ENCODE measurements around the gene ANKS1B. TPM values are rescaled to one million over a fixed set of nuclear protein-coding genes. Genes with fewer than 3 reads are reported as not detected.

Gene ANKS1B
- total RNA-seq, 1 donor from 2014 or later: 8.2 TPM

GRCh38 chr12:99704458-99704857, 280.3 kb downstream of the ANKS1B start:
- TF ChIP-seq CTCF (IDR thresholded peaks at IDR 0.05): no peak
- no peaks in the 10 kb centered on the region for H3K27me3 ChIP-seq

GRCh38 chr12:99704036-99704435, 280.7 kb downstream of the ANKS1B start:
- no peak overlapping the region for H3K4me3 ChIP-seq
- no peak for DNase-seq (ENCODE audit: low spot score in 2 of 2)
- TF ChIP-seq CTCF (IDR thresholded peaks at IDR 0.05): no peak

More at GRCh38 chr12:99704458-99704857, 280.3 kb downstream of the ANKS1B start:
- H3K4me1 ChIP-seq: no peaks in the 10 kb centered on the region
- intact Hi-C loops (cut with DNase I): no loop called here
- peaks cover 0 to 5% of the 10 kb centered on the region in 2 donors for H3K9me3 ChIP-seq
- no peak overlapping the region for H3K27ac ChIP-seq
- no peaks in the 10 kb centered on the region for H3K36me3 ChIP-seq
- DNase-seq (ENCODE audit: low spot score in 2 of 2): no peak
- no peak overlapping the region for H3K4me3 ChIP-seq

GRCh38 chr12:99700032-99700431, 284.7 kb downstream of the ANKS1B start:
- Histone ChIP-seq H3K4me3 (no peak overlapping the region), H3K9me3 (no peaks in the 10 kb centered on the region), H3K27ac (no peak overlapping the region), H3K36me3 (no peaks in the 10 kb centered on the region), H3K27me3 (no peaks in the 10 kb centered on the region), H3K4me1 (no peaks in the 10 kb centered on the region)
- intact Hi-C loops (cut with DNase I): no loop called here
- no peak for TF ChIP-seq CTCF (IDR thresholded peaks at IDR 0.05)
- DNase-seq (ENCODE audit: low spot score in 2 of 2): no peak

More at GRCh38 chr12:99704036-99704435, 280.7 kb downstream of the ANKS1B start:
- Histone ChIP-seq H3K27me3 (no peaks in the 10 kb centered on the region), H3K36me3 (no peaks in the 10 kb centered on the region), H3K27ac (no peak overlapping the region), H3K4me1 (no peaks in the 10 kb centered on the region), H3K9me3 (peaks cover 0 to under 1% of the 10 kb centered on the region in 2 donors)
- intact Hi-C loops (cut with DNase I): no loop called here

- intact Hi-C loops (cut with DNase I): no loop called here
- H3K9me3 ChIP-seq: no peaks in the 10 kb centered on the region
- DNase-seq (ENCODE audit: low spot score in 2 of 2): no peak
These were observed 289.7 kb downstream of the ANKS1B start for GRCh38 chr12:99695050-99695449.

GRCh38 chr12:99686142-99686541, 298.6 kb downstream of the ANKS1B start:
- Histone ChIP-seq H3K4me1 (no peaks in the 10 kb centered on the region), H3K4me3 (no peak overlapping the region), H3K27ac (no peak overlapping the region), H3K27me3 (no peaks in the 10 kb centered on the region), H3K36me3 (no peaks in the 10 kb centered on the region), H3K9me3 (peaks cover 0 to 10% of the 10 kb centered on the region in 2 donors)
- intact Hi-C loops (cut with DNase I): no loop called here
- TF ChIP-seq CTCF (IDR thresholded peaks at IDR 0.05): no peak
- DNase-seq (ENCODE audit: low spot score in 2 of 2): no peak

More at GRCh38 chr12:99695050-99695449, 289.7 kb downstream of the ANKS1B start:
- no peak for TF ChIP-seq CTCF (IDR thresholded peaks at IDR 0.05)
- Histone ChIP-seq H3K27ac (no peak overlapping the region), H3K4me3 (no peak overlapping the region), H3K4me1 (no peaks in the 10 kb centered on the region), H3K27me3 (no peaks in the 10 kb centered on the region), H3K36me3 (peaks cover 0 to 4% of the 10 kb centered on the region in 2 donors)

- Histone ChIP-seq H3K4me1 (peaks cover 0 to 4% of the 10 kb centered on the region in 2 donors), H3K27ac (no peak overlapping the region), H3K4me3 (no peak overlapping the region), H3K27me3 (no peaks in the 10 kb centered on the region), H3K36me3 (no peaks in the 10 kb centered on the region), H3K9me3 (no peaks in the 10 kb centered on the region)
- intact Hi-C loops (cut with DNase I): no loop called here
- TF ChIP-seq CTCF (IDR thresholded peaks at IDR 0.05): no peak
- no peak for DNase-seq (ENCODE audit: low spot score in 2 of 2)
These were observed 304.5 kb downstream of the ANKS1B start for GRCh38 chr12:99680276-99680675.
